ENCODE results near the gene DRAP1. TPM values are rescaled to one million over a fixed set of nuclear protein-coding genes. Genes with fewer than 3 reads are reported as not detected.

Gene DRAP1
- total RNA-seq, 2 donors from 2014 or later: 53.4 to 91.5 TPM

- no peak overlapping the region for H3K9ac ChIP-seq (ENCODE audit: low read depth in 2 of 2, low read length in 2 of 2)
- intact Hi-C loops (cut with DNase I): no loop called here
- H3K36me3 ChIP-seq: no peaks in the 10 kb centered on the region
- no peak for TF ChIP-seq CTCF (IDR thresholded peaks at IDR 0.05)
- H3K4me3 ChIP-seq: no peak overlapping the region
- no peaks in the 10 kb centered on the region for H3K27me3 ChIP-seq
- H3K9me3 ChIP-seq: no peaks in the 10 kb centered on the region
- no peaks in the 10 kb centered on the region for H3K4me1 ChIP-seq
- DNase-seq: no peak
- H3K27ac ChIP-seq: no peak overlapping the region
These were observed 18.5 kb downstream of the DRAP1 start for GRCh38 chr11:65937766-65938165.

- H3K27ac ChIP-seq: no peak overlapping the region
- intact Hi-C loops (cut with DNase I): no loop called here
- TF ChIP-seq CTCF (IDR thresholded peaks at IDR 0.05): no peak
- H3K9me3 ChIP-seq: no peaks in the 10 kb centered on the region
- no peaks in the 10 kb centered on the region for H3K4me1 ChIP-seq
- no peak for DNase-seq
- no peaks in the 10 kb centered on the region for H3K27me3 ChIP-seq
- no peak overlapping the region for H3K9ac ChIP-seq (ENCODE audit: low read depth in 2 of 2, low read length in 2 of 2)
- no peak overlapping the region for H3K4me3 ChIP-seq
- H3K36me3 ChIP-seq: no peaks in the 10 kb centered on the region
These were observed 22.6 kb downstream of the DRAP1 start for GRCh38 chr11:65941720-65942310.

- no peaks in the 10 kb centered on the region for H3K27me3 ChIP-seq
- no peak for TF ChIP-seq CTCF (IDR thresholded peaks at IDR 0.05)
- no peaks in the 10 kb centered on the region for H3K4me1 ChIP-seq
- no peak overlapping the region for H3K4me3 ChIP-seq
- no peak for DNase-seq
- intact Hi-C loops (cut with DNase I): no loop called here
- no peak overlapping the region for H3K27ac ChIP-seq
- no peaks in the 10 kb centered on the region for H3K9me3 ChIP-seq
- H3K36me3 ChIP-seq: no peaks in the 10 kb centered on the region
- H3K9ac ChIP-seq (ENCODE audit: low read depth in 2 of 2, low read length in 2 of 2): no peak overlapping the region
These were observed 23.3 kb downstream of the DRAP1 start for GRCh38 chr11:65942531-65942930.

GRCh38 chr11:65944191-65944590 is 25.0 kb downstream of the DRAP1 start:
- Histone ChIP-seq H3K4me1 (no peaks in the 10 kb centered on the region), H3K9ac (ENCODE audit: low read depth in 2 of 2, low read length in 2 of 2) (no peak overlapping the region), H3K27me3 (no peaks in the 10 kb centered on the region), H3K9me3 (no peaks in the 10 kb centered on the region), H3K36me3 (no peaks in the 10 kb centered on the region), H3K27ac (no peak overlapping the region), H3K4me3 (no peak overlapping the region)
- no peak for DNase-seq
- no peak for TF ChIP-seq CTCF (IDR thresholded peaks at IDR 0.05)
- intact Hi-C loops (cut with DNase I): no loop called here

GRCh38 chr11:65944767-65945166 is 25.5 kb downstream of the DRAP1 start:
- Histone ChIP-seq H3K9me3 (no peaks in the 10 kb centered on the region), H3K4me3 (no peak overlapping the region), H3K9ac (ENCODE audit: low read depth in 2 of 2, low read length in 2 of 2) (no peak overlapping the region), H3K27me3 (no peaks in the 10 kb centered on the region), H3K4me1 (no peaks in the 10 kb centered on the region), H3K36me3 (no peaks in the 10 kb centered on the region), H3K27ac (no peak overlapping the region)
- no peak for TF ChIP-seq CTCF (IDR thresholded peaks at IDR 0.05)
- DNase-seq: no peak
- intact Hi-C loops (cut with DNase I): no loop called here

Data from colonic mucosa (tissue), 4 donors.